ENCODE results near the gene IL2RG.
A peak's percentile ranks its signal among the peaks of the same experiment; 100 is the strongest.

Gene IL2RG

DNA sequence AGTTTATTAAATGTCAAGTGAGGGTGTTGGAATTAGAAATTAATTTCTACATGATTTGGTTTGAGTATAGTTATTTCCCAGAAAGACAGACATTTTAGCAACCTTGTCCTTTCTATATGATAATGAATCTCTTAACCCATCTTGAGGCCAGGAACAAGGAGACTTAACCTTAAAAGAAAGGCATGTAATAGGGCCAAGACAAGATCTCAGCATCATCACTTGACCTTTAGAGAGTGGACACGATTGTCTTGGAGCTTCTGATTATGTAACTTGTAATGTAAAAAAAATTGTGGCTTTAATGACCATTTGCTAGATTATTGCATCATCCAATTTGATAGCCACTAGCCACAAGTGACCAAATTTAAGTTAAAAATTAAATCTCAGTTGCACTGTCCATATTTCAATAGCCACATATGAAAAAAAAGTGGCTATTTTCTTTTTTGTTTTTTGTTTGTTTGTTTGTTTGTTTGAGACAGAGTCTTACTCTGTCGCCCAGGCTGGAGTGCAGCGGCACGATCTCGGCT lies 29.2 kb downstream of the IL2RG start:
- no peak overlapping the region for H3K4me3 ChIP-seq (ENCODE audit: low read depth, low read length)
- TF ChIP-seq CTCF (conservative IDR thresholded peaks at IDR 0.05; ENCODE audit: low read depth, low read length) = no peak

GRCh38 chrX:71081330-71082123 lies 29.9 kb downstream of the IL2RG start:
- TF ChIP-seq CTCF (conservative IDR thresholded peaks at IDR 0.05; ENCODE audit: low read depth, low read length) = no peak
- peak; percentile 48 for DNase-seq (ENCODE audit: low read depth)
- no peak overlapping the region for H3K4me3 ChIP-seq (ENCODE audit: low read depth, low read length)

More for the DNA sequence above, 29.2 kb downstream of the IL2RG start:
- no peak for DNase-seq (ENCODE audit: low read depth)

- H3K4me3 ChIP-seq (ENCODE audit: low read depth, low read length) = no peak overlapping the region
- no peak for TF ChIP-seq CTCF (conservative IDR thresholded peaks at IDR 0.05; ENCODE audit: low read depth, low read length)
- DNase-seq (ENCODE audit: low read depth) = no peak
Observed at GRCh38 chrX:71070531-71070930, 40.8 kb downstream of the IL2RG start.

DNA sequence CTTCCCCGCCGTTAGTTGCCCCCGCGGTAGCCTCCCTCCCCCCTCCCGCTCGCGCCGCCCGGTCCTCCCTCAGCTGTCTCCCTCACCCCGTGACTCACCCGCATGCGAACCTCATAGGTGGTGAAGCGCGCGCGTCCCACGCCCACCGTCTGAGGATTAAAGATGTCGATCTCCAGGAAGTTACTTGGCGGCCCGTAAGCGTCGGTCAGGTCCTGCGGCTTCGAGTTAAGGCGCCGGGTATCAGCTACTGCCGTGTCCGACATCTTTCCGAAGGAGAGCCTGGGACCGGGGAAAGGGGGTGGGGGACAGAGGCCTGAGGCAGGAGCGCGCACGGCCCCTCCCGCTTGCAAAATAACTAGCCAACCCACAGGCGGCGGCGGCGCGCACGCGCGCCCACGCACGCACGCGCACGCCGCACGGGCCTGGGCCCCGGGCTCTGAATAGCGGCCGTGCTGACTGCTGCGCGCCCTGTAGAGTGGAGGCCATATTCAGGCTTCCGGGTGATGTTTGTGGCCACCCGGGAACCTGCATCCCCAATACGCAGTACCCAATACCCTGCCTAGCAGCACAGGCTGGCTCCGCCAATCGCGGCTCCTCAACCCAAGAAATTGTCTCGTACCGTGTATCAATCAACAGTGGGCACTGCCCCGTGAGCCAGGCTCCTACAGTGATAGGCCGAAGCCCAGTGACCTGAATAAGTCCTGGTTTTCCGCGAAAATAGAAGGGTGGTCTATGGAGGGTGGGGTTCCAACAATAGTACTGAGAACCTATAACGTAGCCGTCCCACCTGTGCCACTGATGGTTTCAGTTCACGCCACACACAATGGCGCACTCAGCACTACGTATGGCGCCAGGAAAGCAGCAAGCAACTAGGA lies 43.1 kb downstream of the IL2RG start, which contains the start of gene SNX12:
SNX12 (minus strand) TSS at position 291 of the 875 bp plus-strand sequence; CDS start at position 263, 28 bp downstream.
- no peak for TF ChIP-seq CTCF (conservative IDR thresholded peaks at IDR 0.05; ENCODE audit: low read depth, low read length)
- peak within 1 kb of the TSS; percentile 74 for H3K4me3 ChIP-seq (ENCODE audit: low read depth, low read length)
- DNase-seq (ENCODE audit: low read depth) = peak; percentile 96

- no peak for TF ChIP-seq CTCF (conservative IDR thresholded peaks at IDR 0.05; ENCODE audit: low read depth, low read length)
- no peak for DNase-seq (ENCODE audit: low read depth)
- peak overlapping the region; percentile 74 for H3K4me3 ChIP-seq (ENCODE audit: low read depth, low read length)
Observed at GRCh38 chrX:71067712-71068043, 43.7 kb downstream of the IL2RG start.

DNA sequence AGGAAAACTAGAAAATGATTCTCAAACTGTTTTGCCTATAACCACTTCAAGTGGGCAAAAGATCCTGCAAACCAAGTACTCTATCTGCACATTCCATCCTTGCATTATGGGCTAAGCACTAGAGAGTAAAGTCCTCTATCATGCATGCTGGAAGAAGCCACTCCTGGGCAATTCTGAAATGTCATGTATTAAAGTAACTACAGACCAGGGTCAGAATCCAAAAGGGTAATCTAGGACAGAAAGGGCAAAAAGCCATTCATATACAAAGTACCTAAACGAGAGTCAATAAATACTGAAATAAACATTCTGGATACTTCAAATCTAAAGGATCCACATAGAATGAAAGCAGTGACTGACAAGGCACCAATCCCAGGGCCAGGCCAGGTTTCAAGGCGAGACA lies 44.3 kb downstream of the IL2RG start:
- DNase-seq (ENCODE audit: low read depth) = no peak
- H3K4me3 ChIP-seq (ENCODE audit: low read depth, low read length) = peak overlapping the region; percentile 74
- TF ChIP-seq CTCF (conservative IDR thresholded peaks at IDR 0.05; ENCODE audit: low read depth, low read length) = no peak
